Measurements from ENCODE around the gene CACHD1. TPM values are rescaled to one million over a fixed set of nuclear protein-coding genes. Genes with fewer than 3 reads are reported as not detected.

The CACHD1 gene
- total and polyA plus RNA-seq, 2 of the 4 experiments (the other 2 are of a cell fraction): 2.9 to 5.9 TPM

GRCh38 chr1:64502931-64503330 lies 33.0 kb downstream of the CACHD1 start:
- no peak overlapping the region for H3K56ac ChIP-seq (ENCODE audit: extremely low read depth, insufficient read depth, low read length)
- no peaks in the 10 kb centered on the region for H3K36me3 ChIP-seq (ENCODE audit: control insufficient read depth, insufficient read depth, low read length)
- H3K27ac ChIP-seq (ENCODE audit: insufficient read depth, low read length): no peak overlapping the region
- ChIA-PET CTCF (no interaction called here), POLR2A (ENCODE audit: unreplicated experiment) (no interaction called here)
- no peaks in the 10 kb centered on the region for H3K79me1 ChIP-seq (ENCODE audit: low read depth in 1 of 2, low read length in 2 of 2)
- H3K4me3 ChIP-seq (ENCODE audit: insufficient read depth, low read depth, low read length): no peak overlapping the region
- H2AFZ ChIP-seq (replicated peaks; ENCODE audit: low read length, poor library complexity): no peak overlapping the region
- dilution Hi-C loops (cut with HindIII; ENCODE audit: low sequenced_read_pairs, unreplicated experiment) (no loop called here), intact Hi-C loops (cut with micrococcal nuclease) (no loop called here), in situ Hi-C loops (cut with MboI; ENCODE audit: low sequenced_read_pairs) (no loop called here)
- no peak overlapping the region for H4K5ac ChIP-seq (ENCODE audit: low read depth, low read length)
- H3K23ac ChIP-seq (ENCODE audit: low read depth, low read length): no peak overlapping the region
- TF ChIP-seq FOS (IDR thresholded peaks at IDR 0.05; ENCODE audit: low read depth, low read length) (no peak), USF2 (IDR thresholded peaks at IDR 0.05; ENCODE audit: low read depth, low read length) (no peak)
- H3K4ac ChIP-seq (ENCODE audit: low read depth, low read length): no peak overlapping the region
- no peak overlapping the region for H2BK15ac ChIP-seq (ENCODE audit: low read depth, low read length)
- no peak overlapping the region for H3K14ac ChIP-seq (replicated peaks; ENCODE audit: low read depth, low read length)
- no CpG with 5 or more reads among the region's 2 CpGs for WGBS, 2 experiments (ENCODE audit: extremely low coverage in 2 of 2, insufficient read length in 1 of 2)
- H3K4me1 ChIP-seq (ENCODE audit: control insufficient read depth, insufficient read depth, low read length): peaks cover 2% of the 10 kb centered on the region; the same call in 1 of the 2 replicates
- peaks cover 4% of the 10 kb centered on the region for H3K27me3 ChIP-seq (ENCODE audit: control insufficient read depth, insufficient read depth, low read length)
- no peak for ATAC-seq (ENCODE audit: low read depth)
- H4K20me1 ChIP-seq (ENCODE audit: insufficient read depth, low read length): no peaks in the 10 kb centered on the region
- no peak overlapping the region for H3K9ac ChIP-seq (ENCODE audit: low read depth, low read length)
- H2BK120ac ChIP-seq (ENCODE audit: low read depth, low read length): no peak overlapping the region
- no peak overlapping the region for H2BK5ac ChIP-seq (ENCODE audit: low read depth, low read length, poor library complexity, severe bottlenecking)
- H3K9me1 ChIP-seq (ENCODE audit: insufficient read depth, low read length): no peaks in the 10 kb centered on the region
- no peak overlapping the region for H3K18ac ChIP-seq (ENCODE audit: low read depth, low read length)
- H2AK5ac ChIP-seq (ENCODE audit: low read depth, low read length): no peak overlapping the region
- no peak overlapping the region for H4K8ac ChIP-seq (ENCODE audit: low read depth in 2 of 2, low read length in 2 of 2)
- no peak overlapping the region for H4K91ac ChIP-seq (ENCODE audit: insufficient read depth, low read depth, low read length)
- BruUV-seq (replicated peaks): no TSS peak
- no peaks in the 10 kb centered on the region for H3K9me3 ChIP-seq (ENCODE audit: control insufficient read depth, insufficient read depth, low read length)
- no peak overlapping the region for H2AK9ac ChIP-seq (replicated peaks; ENCODE audit: low read depth, low read length, poor library complexity)
- H3K4me2 ChIP-seq (ENCODE audit: low read depth, low read length): no peak overlapping the region
- DNase-seq: no peak
- H2BK20ac ChIP-seq (ENCODE audit: low read depth, low read length): no peak overlapping the region
